Spinal cord (tissue), 10 donors: ENCODE results near the gene IDS. TPM values are rescaled to one million over a fixed set of nuclear protein-coding genes. Genes with fewer than 3 reads are reported as not detected.
A peak's percentile ranks its signal among the peaks of the same experiment; 100 is the strongest.
"Not testable (repeated sequence)": the region's sequence is repeated elsewhere in the genome, so short reads cannot be mapped to it uniquely, and the experiment has no call there.

Source experiments
- DNase-seq, 6 donors: peaks; one replicate each; pipeline versions ENCODE4 v3.0.0 to v3.0.0-alpha.2; 2013 to 2015; ENCODE audit warnings: low spot score in 6 of 6, low read depth in 4 of 6
- H3K27ac ChIP-seq: one replicate; pipeline ENCODE4 v1.5.1; 2013; ENCODE audit warnings: low read depth, low read length, control low read depth
- H3K27me3 ChIP-seq: one replicate; pipeline ENCODE4 v1.6.1; 2013; ENCODE audit warnings: low read length; ENCODE audit not compliant: control insufficient read depth, insufficient read depth
- H3K36me3 ChIP-seq: one replicate; pipeline ENCODE4 v1.6.1; 2013; ENCODE audit warnings: low read length; ENCODE audit not compliant: control insufficient read depth, insufficient read depth
- H3K4me1 ChIP-seq: one replicate; pipeline ENCODE4 v1.6.1; 2013; ENCODE audit warnings: low read length; ENCODE audit not compliant: control insufficient read depth, insufficient read depth
- H3K4me3 ChIP-seq: one replicate; pipeline ENCODE4 v1.5.1; 2013; ENCODE audit warnings: low read depth, low read length, control low read depth
- H3K9me3 ChIP-seq: one replicate; pipeline ENCODE4 v1.6.1; 2013; ENCODE audit warnings: low read length; ENCODE audit not compliant: control insufficient read depth, insufficient read depth
- WGBS: methylation state at CpG from one replicate; pipeline ENCODE4 v1.1.5; 2013; ENCODE audit warnings: missing lambda C conversion rate; ENCODE audit not compliant: insufficient coverage; 5-methylcytosine and 5-hydroxymethylcytosine counted together
- polyA plus RNA-seq, 2 donors: library from polyadenylated mRNA; unstranded; fragments of 120-200 nt; gene quantifications; one replicate each; pipeline ENCODE4 v1.2.1, GENCODE V29; 2013; ENCODE audit not compliant: insufficient read length in 2 of 2
- total RNA-seq, 2 donors: library from RNA; depleted of rRNA in 1 of 2; stranded (reverse); fragments of 120-200 nt in 1 of 2; fragments of >200 nt in 1 of 2; gene quantifications; one replicate each; pipeline versions ENCODE4 v1.2.3 to v1.2.4, GENCODE V29; 2013 to 2014
- donor health status: healthy.

The IDS gene
- total and polyA plus RNA-seq, 4 donors: 72.7 to 256 (median 199) TPM

- DNase-seq: no peak
- Histone ChIP-seq H3K36me3 (peaks cover 6% of the 10 kb centered on the region), H3K27ac (peak overlapping the region; percentile 85), H3K4me1 (peaks cover 13% of the 10 kb centered on the region), H3K9me3 (no peaks in the 10 kb centered on the region), H3K4me3 (peak overlapping the region; percentile 61), H3K27me3 (no peaks in the 10 kb centered on the region)
- 46% methylated on average over 13 of the region's 13 CpGs for WGBS
Observed at GRCh38 chrX:149541521-149542047, 36.5 kb upstream of the IDS start.

GRCh38 chrX:149540621-149541520, 35.8 kb upstream of the IDS start, which contains the start of gene EOLA1:
EOLA1 (plus strand) TSS chrX:149541012; CDS start chrX:149545631, 4,619 bp downstream.
- Histone ChIP-seq H3K36me3 (peaks cover 6% of the 10 kb centered on the region), H3K4me3 (peak within 1 kb of the TSS; percentile 61), H3K27me3 (no peaks in the 10 kb centered on the region), H3K27ac (peak within 1 kb of the TSS; percentile 87), H3K9me3 (no peaks in the 10 kb centered on the region), H3K4me1 (peaks cover 13% of the 10 kb centered on the region)
- DNase-seq: peak; percentile 68 to 98 (median 82)
- WGBS: 37% methylated on average over 71 of the region's 71 CpGs

- Histone ChIP-seq H3K27me3 (no peaks in the 10 kb centered on the region), H3K4me1 (peaks cover 13% of the 10 kb centered on the region), H3K36me3 (peaks cover 5% of the 10 kb centered on the region), H3K9me3 (no peaks in the 10 kb centered on the region), H3K4me3 (peak overlapping the region; percentile 61), H3K27ac (peak overlapping the region; percentile 85)
- peak in 5 of 6 donors; percentile 66 to 97 (median 83) for DNase-seq
- 18% methylated on average over 7 of the region's 24 CpGs for WGBS
Observed at GRCh38 chrX:149540131-149540620, 35.1 kb upstream of the IDS start.

GRCh38 chrX:149539283-149540130, 34.4 kb upstream of the IDS start:
- H3K9me3 ChIP-seq: no peaks in the 10 kb centered on the region
- H3K27me3 ChIP-seq: no peaks in the 10 kb centered on the region
- peak overlapping the region; percentile 87 for H3K27ac ChIP-seq
- peak overlapping the region; percentile 51 for H3K4me3 ChIP-seq
- 30% methylated on average over 23 of the region's 34 CpGs for WGBS
- DNase-seq: peak; percentile 50 to 93 (median 60)
- peaks cover 10% of the 10 kb centered on the region for H3K36me3 ChIP-seq
- peaks cover 13% of the 10 kb centered on the region for H3K4me1 ChIP-seq

GRCh38 chrX:149537474-149537873, 32.4 kb upstream of the IDS start:
- H3K9me3 ChIP-seq, H3K27me3 ChIP-seq, H3K27ac ChIP-seq, H3K4me3 ChIP-seq, DNase-seq: not testable (repeated sequence)
- no CpG with 5 or more reads among the region's 11 CpGs for WGBS
- Histone ChIP-seq H3K36me3 (peaks cover 14% of the 10 kb centered on the region), H3K4me1 (peaks cover 13% of the 10 kb centered on the region)

- DNase-seq, H3K27me3 ChIP-seq, H3K9me3 ChIP-seq, H3K4me1 ChIP-seq, H3K4me3 ChIP-seq, H3K27ac ChIP-seq: not testable (repeated sequence)
- WGBS: 61% methylated on average over 3 of the region's 3 CpGs
- H3K36me3 ChIP-seq: peaks cover 14% of the 10 kb centered on the region
Observed at GRCh38 chrX:149534926-149535602, 30.0 kb upstream of the IDS start.

DNA sequence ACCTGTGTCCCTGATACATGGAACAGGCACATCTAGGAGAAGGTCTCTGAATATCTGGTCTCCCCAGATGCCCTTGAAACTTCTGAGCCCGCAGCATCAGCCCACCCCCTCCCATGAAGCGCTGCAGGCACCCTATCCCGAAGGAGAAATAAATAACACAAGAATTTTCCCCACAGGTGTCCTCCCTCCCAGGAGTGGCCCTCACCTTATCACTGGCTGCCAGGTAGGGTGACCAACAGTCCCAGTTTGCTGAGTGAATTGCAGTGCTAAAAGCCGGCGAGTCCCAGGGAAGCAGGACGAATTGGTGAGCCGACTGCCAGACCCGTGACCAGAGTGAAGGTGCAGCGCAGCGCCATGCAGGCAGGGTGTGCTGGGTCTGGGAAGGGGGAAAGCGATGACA, 28.9 kb upstream of the IDS start:
- not testable (repeated sequence) for H3K9me3 ChIP-seq, H3K27ac ChIP-seq, H3K4me3 ChIP-seq, H3K4me1 ChIP-seq, DNase-seq, H3K27me3 ChIP-seq
- 85% methylated on average over 8 of the region's 11 CpGs for WGBS
- peaks cover 14% of the 10 kb centered on the region for H3K36me3 ChIP-seq

- not testable (repeated sequence) for H3K4me1 ChIP-seq, H3K27ac ChIP-seq, H3K4me3 ChIP-seq, DNase-seq, H3K27me3 ChIP-seq, H3K9me3 ChIP-seq
- peaks cover 14% of the 10 kb centered on the region for H3K36me3 ChIP-seq
- WGBS: no CpG with 5 or more reads among the region's 3 CpGs
Observed at GRCh38 chrX:149532868-149533267, 27.8 kb upstream of the IDS start.

- Histone ChIP-seq H3K27ac (no peak overlapping the region), H3K4me1 (no peaks in the 10 kb centered on the region)
- WGBS: 45% methylated on average over 2 of the region's 2 CpGs
Observed at GRCh38 chrX:149531599-149531998, 26.5 kb upstream of the IDS start.

More at GRCh38 chrX:149531599-149531998, 26.5 kb upstream of the IDS start:
- no peaks in the 10 kb centered on the region for H3K9me3 ChIP-seq
- H3K4me3 ChIP-seq: no peak overlapping the region
- peaks cover 14% of the 10 kb centered on the region for H3K36me3 ChIP-seq
- H3K27me3 ChIP-seq: no peaks in the 10 kb centered on the region
- DNase-seq: no peak
